ENCODE measurements around the gene NFYA.

Gene NFYA

GRCh38 chr6:41073203-41073967, 611 bp downstream of the NFYA start:
- peak; percentile 89 for DNase-seq (ENCODE audit: low spot score)

- peak; percentile 55 for DNase-seq (ENCODE audit: low spot score)
These were observed 1.4 kb downstream of the NFYA start for GRCh38 chr6:41073968-41074691.

- DNase-seq (ENCODE audit: low spot score) = peak; percentile 7
These were observed 2.1 kb downstream of the NFYA start for GRCh38 chr6:41074692-41075436.

- no peak for DNase-seq (ENCODE audit: low spot score)
These were observed 3.2 kb downstream of the NFYA start for GRCh38 chr6:41075651-41076626.

- no peak for DNase-seq (ENCODE audit: low spot score)
These were observed 4.8 kb downstream of the NFYA start for GRCh38 chr6:41077536-41077935.

- no peak for DNase-seq (ENCODE audit: low spot score)
These were observed 5.3 kb downstream of the NFYA start for GRCh38 chr6:41078101-41078500.

GRCh38 chr6:41079080-41079479, 6.3 kb downstream of the NFYA start:
- DNase-seq (ENCODE audit: low spot score) = no peak

GRCh38 chr6:41080621-41081020, 7.8 kb downstream of the NFYA start:
- DNase-seq (ENCODE audit: low spot score) = no peak

- no peak for DNase-seq (ENCODE audit: low spot score)
These were observed 10.3 kb downstream of the NFYA start for GRCh38 chr6:41083072-41083471.

GRCh38 chr6:41085182-41085581, 12.4 kb downstream of the NFYA start:
- no peak for DNase-seq (ENCODE audit: low spot score)

- no peak for DNase-seq (ENCODE audit: low spot score)
These were observed 15.7 kb downstream of the NFYA start for GRCh38 chr6:41088451-41088850.

- DNase-seq (ENCODE audit: low spot score) = no peak
These were observed 18.3 kb downstream of the NFYA start for GRCh38 chr6:41090841-41091761.

GRCh38 chr6:41092421-41093140, 19.8 kb downstream of the NFYA start:
- peak; percentile 55 for DNase-seq (ENCODE audit: low spot score)

- no peak for DNase-seq (ENCODE audit: low spot score)
These were observed 21.0 kb downstream of the NFYA start for GRCh38 chr6:41093729-41094128.

GRCh38 chr6:41097467-41098090, 24.8 kb downstream of the NFYA start:
- DNase-seq (ENCODE audit: low spot score) = no peak

GRCh38 chr6:41098366-41098765, 25.6 kb downstream of the NFYA start:
- no peak for DNase-seq (ENCODE audit: low spot score)

GRCh38 chr6:41100871-41101287, 28.1 kb downstream of the NFYA start:
- no peak for DNase-seq (ENCODE audit: low spot score)

GRCh38 chr6:41103847-41104246, 31.1 kb downstream of the NFYA start:
- DNase-seq (ENCODE audit: low spot score) = no peak

GRCh38 chr6:41111017-41111416, 38.2 kb downstream of the NFYA start:
- DNase-seq (ENCODE audit: low spot score) = no peak

Data from NAMALWA (cell line).